Mucosa of gallbladder (tissue), 1 donor: Measurements from ENCODE around the gene UVSSA. TPM values are rescaled to one million over a fixed set of nuclear protein-coding genes. Genes with fewer than 3 reads are reported as not detected.
"Not testable (repeated sequence)": the region's sequence is repeated elsewhere in the genome, so short reads cannot be mapped to it uniquely, and the experiment has no call there.

Experiments
- DNase-seq: peaks from one replicate; pipeline ENCODE4 v3.0.0-alpha.2; 2020; ENCODE audit warnings: low spot score
- total RNA-seq: library from RNA; stranded (reverse); gene quantifications from one replicate; pipeline ENCODE4 v1.2.1, GENCODE V29; 2021
- donor health status: DM: no; HTN: no; CAD: no.

UVSSA gene
- total RNA-seq, 1 donor from 2014 or later = 41.5 TPM

- DNase-seq = no peak
Observed at GRCh38 chr4:1376841-1377605, 30.0 kb downstream of the UVSSA start.

DNA sequence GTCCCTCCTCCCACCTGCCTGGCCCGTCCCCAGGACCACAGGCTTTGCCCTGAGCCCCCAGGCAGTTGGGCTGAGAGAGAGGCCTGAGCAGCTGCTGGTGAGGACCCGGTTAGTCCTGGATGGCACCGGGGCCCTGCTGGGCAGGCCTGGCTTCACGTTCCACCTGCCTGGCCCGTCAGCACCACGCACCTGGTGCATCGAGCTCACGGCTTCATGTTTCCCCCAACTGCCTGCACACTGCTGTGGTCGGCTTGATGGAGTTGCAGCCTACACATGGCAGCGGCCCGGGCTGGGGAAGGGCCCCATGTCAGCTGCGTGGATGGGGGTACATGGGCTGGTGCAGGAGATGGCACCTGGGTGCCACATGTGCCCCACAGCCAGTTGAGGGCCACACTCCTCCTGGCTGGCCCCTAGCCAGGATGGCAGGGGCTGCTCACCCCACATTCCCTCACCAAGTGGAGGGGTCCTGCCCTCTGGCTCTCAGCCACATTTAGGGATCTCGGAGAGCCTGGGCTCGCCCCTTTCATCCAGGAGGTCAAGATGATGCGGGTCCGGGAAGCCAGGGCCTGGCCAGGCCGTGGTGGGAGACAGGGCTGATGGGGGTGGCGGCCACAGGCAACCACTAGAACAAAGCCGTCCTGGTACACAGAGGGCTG is 30.7 kb downstream of the UVSSA start:
- DNase-seq = no peak

DNA sequence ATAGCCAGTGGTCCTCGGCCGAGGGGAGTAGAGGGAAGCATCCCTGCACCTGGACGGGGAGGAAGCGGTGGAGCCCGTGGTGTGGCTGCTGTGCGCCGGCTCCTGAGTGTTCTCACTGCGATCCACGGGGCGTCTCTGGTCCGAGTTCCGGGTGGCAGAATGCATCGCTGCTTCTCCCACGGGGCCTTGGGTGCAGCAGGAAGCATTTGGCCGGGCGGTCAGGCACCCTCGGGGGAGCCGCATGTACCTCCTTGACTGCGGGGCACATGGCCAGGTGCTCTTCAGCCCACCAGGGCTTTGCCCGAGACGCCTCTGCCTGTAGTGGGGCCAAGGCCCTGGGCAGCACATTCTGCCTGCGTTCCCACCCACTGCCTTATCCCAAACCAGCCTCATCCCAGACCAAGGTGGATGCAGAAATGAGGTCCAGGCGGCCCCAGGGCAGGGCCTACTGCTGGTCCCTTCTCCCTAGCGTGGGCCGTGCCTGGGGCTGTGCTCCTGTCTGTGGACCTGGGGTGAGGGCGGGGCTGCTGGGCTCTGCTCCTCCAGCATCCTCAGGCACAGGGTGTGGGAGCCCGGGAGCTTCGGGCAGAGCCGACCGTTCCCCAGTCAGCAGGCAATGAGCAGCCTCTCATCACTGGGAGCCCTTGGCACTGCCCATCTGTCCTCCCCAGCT is 31.7 kb downstream of the UVSSA start:
- DNase-seq = no peak

DNA sequence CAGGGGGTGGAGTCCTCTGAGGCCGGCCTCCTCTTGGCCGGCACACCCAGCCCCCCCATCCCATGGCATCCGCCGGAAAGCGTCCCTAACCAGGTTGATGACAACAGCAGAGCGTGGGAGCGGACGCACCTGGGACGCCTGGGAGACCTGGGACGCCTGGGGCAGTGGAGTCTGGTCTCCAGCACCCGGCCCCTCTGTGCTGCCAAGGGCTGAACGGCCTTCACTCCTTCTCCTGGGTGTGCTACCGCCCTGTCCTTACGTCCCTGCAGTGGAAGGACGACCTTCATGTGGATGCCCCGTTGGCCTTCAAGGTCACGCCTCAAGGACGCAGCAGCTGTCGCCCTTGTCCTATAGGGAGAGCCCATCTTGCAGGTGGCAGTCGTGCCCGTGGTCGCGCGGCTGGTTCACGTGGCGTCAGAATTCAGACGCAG is 32.4 kb downstream of the UVSSA start:
- DNase-seq = no peak

DNA sequence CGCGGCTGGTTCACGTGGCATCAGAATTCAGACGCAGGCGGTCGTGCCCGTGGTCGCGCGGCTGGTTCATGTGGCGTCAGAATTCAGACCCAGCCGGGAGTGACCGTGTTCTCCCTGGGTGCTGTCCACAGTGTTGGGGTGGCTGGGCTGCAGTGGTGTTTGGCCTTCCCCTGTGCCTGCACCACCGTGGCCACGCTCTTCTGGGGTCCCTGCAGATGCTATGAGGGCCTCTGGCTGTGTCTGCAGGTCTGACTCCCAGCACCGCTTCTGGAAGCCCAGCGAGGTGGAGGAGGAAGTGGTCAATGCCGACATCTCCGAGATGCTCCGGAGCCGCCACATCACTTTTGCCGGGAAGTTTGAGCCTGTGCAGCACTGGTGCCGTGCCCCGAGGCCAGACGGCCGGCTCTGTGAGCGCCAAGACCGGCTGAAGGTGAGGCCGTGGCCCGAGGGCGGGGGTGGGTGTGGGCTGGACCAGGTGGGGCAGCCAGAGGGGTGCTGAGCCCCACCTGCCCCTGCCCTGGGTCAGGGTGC is 32.9 kb downstream of the UVSSA start:
- DNase-seq = no peak

DNA sequence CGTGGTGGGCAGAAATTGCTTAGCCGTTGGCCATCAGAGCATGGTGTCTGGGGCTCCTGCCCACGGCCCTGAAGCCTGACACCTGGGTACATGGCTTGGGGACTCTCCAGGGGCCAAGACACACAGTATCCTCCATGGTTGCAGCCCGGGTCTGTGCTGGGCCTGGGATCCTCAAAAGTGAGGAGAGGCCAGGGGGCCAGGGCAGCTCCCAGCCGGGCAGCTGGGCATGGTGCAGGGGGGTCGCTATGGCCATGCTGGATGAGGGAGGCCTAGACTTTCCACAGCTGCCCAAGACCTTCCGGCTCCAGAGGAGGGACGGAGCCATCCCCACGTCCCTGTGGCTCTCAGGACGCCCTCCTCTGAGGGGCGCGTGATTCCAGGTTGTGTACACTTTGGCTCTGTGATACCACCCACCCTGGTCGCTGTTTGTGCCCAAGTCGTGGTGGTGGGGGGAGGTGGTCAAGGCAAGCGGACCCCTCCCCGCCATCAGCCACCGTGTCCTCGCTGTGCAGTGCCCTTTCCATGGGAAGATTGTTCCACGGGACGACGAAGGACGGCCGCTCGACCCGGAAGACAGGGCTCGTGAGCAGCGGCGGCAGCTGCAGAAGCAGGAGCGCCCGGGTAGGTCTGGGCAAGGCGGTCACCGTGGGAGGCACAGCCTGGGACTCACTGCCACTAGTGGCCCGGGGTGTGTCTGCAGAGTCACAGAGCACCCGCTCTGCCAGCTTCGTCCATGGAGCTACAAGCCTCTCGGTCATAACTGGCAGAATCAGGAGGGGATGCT is 33.6 kb downstream of the UVSSA start:
- DNase-seq = no peak

- no peak for DNase-seq
Observed at GRCh38 chr4:1381181-1381621, 34.2 kb downstream of the UVSSA start.

- DNase-seq = no peak
Observed at GRCh38 chr4:1381944-1382541, 35.0 kb downstream of the UVSSA start.

DNA sequence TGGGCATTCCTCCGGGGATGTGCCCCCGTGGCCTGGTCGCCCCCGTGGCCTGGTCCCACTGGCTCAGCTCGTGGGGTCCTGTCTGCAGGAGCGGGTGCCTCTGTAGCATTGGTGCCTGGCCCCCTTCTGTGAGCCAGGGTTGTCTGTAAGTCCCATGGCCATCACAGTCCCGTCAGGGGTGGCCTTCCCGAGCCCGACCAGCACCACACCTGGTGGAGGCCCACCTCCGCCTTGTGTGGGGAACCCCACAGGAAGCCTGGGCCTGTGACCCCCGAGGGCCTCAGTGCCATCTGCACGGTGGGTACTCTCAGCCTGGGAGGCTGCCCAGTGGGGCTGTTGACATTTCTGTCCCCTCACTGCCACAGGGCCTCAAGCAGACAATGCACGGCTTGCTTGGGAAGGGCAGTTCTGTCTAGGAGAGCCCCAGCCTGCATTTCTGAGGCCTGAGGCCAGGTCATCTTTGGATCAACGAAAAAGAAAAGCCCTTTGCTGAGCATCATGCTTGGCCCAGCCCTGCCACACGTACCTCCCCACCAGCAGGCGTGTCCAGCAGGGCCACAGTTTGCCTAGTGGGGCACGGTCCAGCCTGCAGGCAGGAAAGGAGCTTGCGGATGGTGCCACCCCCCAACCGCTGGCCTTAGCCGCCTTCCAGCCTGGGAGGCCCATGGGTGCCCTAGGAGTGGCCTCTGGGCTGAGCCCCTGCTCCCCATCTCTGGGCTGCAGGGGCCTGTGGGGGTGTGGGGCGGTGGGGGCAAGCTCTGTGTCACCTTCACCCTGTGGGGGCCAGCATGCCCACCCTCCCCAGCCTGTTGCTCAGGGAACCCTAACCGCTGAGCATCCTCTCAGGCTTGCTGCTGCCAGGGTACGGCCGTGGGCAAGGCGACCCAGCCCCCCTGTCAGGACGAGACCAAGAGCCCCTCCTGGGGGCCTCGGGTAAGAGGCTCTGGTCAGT is 36.0 kb downstream of the UVSSA start:
- DNase-seq = no peak

DNA sequence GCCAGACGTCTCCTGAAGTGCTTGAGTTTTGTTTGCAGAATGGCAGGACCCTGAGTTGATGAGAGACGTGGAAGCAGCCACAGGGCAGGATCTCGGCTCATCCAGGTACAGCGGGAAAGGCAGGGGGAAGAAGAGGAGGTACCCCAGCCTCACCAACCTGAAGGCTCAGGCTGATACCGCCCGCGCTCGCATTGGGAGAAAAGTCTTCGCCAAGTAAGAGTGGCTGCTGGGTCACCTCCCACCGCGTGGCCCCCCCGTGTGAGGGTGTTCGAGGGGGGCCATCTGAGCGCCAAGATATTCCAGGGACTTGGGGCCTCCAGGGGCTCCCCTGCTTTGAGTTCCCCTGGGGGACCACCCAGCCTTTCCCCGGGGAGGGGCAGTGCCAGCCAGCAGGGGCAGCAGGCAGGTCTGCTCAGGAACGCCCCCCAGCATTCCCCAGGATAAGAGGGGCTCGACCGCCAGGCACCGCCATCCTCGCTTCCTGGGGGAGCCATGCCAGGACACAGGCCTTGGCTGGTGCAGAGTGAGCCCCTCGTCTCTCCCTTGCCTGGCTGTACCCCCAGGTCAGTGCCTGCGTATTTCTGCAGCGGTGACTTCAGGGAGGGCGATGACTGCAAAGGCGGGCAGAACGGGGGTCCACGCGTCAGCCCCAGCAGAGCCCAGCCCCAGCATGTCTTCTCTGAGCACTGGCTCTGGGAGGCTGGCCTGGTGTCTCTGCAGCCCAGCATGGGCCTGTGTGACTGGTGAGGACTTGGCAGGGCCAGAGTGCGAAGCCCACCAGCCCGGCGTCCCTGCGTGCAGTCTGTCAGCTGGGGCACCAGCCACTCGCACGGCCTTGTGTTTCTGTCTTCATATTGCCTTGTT is 37.0 kb downstream of the UVSSA start:
- no peak for DNase-seq

- no peak for DNase-seq
Observed at GRCh38 chr4:1384675-1385372, 37.8 kb downstream of the UVSSA start.

- no peak for DNase-seq
Observed at GRCh38 chr4:1385373-1386340, 38.6 kb downstream of the UVSSA start.

DNA sequence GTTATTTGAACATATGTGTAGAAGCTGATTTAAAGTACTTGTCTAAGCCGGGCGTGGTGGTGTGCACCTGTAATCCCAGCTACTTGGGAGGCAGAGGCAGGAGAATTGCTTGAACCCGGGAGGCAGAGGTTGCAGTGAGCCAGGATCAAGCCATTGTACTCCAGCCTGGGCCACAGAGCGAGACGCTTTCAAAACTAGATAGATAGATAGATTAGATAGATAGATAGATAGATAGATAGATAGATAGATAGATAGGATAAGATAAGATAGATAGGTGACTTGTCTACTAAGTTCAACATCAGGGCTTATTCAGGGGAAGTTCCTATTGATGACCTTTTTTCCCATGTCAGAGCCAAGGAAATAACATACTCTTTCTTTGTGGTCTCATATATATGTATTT is 46.4 kb downstream of the UVSSA start:
- not testable (repeated sequence) for DNase-seq

- no peak for DNase-seq
Observed at GRCh38 chr4:1393866-1394265, 46.9 kb downstream of the UVSSA start.

DNA sequence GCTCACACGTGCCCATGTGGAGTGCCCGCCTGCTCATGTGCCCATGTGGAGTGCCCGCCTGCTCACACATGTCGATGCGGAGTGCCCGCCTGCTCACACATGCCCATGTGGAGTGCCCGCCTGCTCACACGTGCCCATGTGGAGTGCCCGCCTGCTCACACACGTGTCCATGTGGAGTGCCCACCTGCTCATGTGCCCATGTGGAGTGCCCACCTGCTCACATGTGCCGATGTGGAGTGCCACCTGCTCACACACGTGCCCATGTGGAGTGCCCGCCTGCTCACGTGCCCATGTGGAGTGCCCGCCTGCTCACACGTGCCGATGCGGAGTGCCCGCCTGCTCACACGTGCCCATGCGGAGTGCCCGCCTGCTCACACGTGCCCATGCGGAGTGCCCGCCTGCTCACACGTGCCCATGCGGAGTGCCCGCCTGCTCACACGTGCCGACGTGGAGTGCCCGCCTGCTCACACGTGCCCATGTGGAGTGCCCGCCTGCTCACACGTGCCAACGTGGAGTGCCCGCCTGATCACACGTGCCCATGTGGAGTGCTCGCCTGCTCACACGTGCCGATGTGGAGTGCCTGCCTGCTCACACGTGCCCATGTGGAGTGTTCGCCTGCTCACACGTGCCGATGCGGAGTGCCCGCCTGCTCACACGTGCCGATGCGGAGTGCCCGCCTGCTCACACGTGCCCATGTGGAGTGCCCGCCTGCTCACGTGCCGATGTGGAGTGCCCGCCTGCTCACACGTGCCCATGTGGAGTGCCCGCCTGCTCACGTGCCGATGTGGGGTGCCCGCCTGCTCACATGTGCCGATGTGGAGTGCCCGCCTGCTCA is 47.8 kb downstream of the UVSSA start:
- not testable (repeated sequence) for DNase-seq

DNA sequence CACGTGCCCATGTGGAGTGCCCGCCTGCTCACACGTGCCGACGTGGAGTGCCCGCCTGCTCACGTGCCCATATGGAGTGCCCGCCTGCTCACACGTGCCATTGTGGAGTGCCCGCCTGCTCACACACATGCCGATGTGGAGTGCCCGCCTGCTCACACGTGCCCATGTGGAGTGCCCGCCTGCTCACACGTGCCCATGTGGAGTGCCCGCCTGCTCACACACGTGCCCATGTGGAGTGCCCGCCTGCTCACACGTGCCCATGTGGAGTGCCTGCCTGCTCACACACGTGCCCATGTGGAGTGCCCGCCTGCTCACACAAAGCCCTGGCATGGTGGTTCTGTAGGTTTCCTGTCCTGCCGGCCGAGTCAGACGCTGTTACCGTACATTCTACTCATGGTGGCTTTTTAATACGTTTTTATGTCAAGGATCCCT is 48.4 kb downstream of the UVSSA start:
- not testable (repeated sequence) for DNase-seq
